Measurements from ENCODE around the gene RASAL3. TPM values are rescaled to one million over a fixed set of nuclear protein-coding genes. Genes with fewer than 3 reads are reported as not detected.

RASAL3 gene
- total and polyA plus RNA-seq, 11 donors, result 0.42 to 9.1 (median 0.99) TPM

- H3K4me1 ChIP-seq, result peaks cover 2 to 40% (median 24%) of the 10 kb centered on the region in 12 donors
- H3K27me3 ChIP-seq, result no peaks in the 10 kb centered on the region
- peak; percentile 68 to 81 (median 80) for DNase-seq
- ATAC-seq, result peak; percentile 4 to 32 (median 16)
- peak overlapping the region in 9 of 12 donors; percentile 2 to 64 (median 49) for H3K27ac ChIP-seq
- 45 to 56% (median 53%) methylated on average over 15 of the region's 15 CpGs for WGBS, 4 donors
- H3K4me3 ChIP-seq, result no peak overlapping the region
- intact Hi-C loops (cut with DNase I), result loop anchor here in 2 of 10 donors (10.0 kb wide), 1 partner anchor 133 kb away; no protein-coding TSS in a partner anchor
- H3K36me3 ChIP-seq, result peaks cover 0 to 48% (median 43%) of the 10 kb centered on the region in 9 donors
- TF ChIP-seq CTCF (IDR thresholded peaks at IDR 0.05) (no peak), POLR2A (IDR thresholded peaks at IDR 0.05) (no peak)
- H3K9me3 ChIP-seq, result no peaks in the 10 kb centered on the region
These were observed 42.6 kb downstream of the RASAL3 start for GRCh38 chr19:15421721-15422260.

GRCh38 chr19:15421136-15421695 is 43.1 kb downstream of the RASAL3 start:
- intact Hi-C loops (cut with DNase I), result loop anchor here in 2 of 10 donors (10.0 kb wide), 1 partner anchor 134 kb away; no protein-coding TSS in a partner anchor
- TF ChIP-seq POLR2A (IDR thresholded peaks at IDR 0.05) (no peak), CTCF (IDR thresholded peaks at IDR 0.05) (no peak)
- H3K4me3 ChIP-seq, result no peak overlapping the region
- peak overlapping the region in 7 of 12 donors; percentile 2 to 64 (median 28) for H3K27ac ChIP-seq
- no peaks in the 10 kb centered on the region for H3K9me3 ChIP-seq
- H3K27me3 ChIP-seq, result no peaks in the 10 kb centered on the region
- peaks cover 6 to 45% (median 29%) of the 10 kb centered on the region in 12 donors for H3K4me1 ChIP-seq
- H3K36me3 ChIP-seq, result peaks cover 0 to 48% (median 37%) of the 10 kb centered on the region in 9 donors
- no peak for ATAC-seq
- DNase-seq, result peak in 2 of 5 donors; percentile 13 to 14
- WGBS, 4 donors, result 71 to 73% (median 72%) methylated on average over 12 of the region's 12 CpGs

GRCh38 chr19:15419413-15420025 is 44.8 kb downstream of the RASAL3 start:
- Histone ChIP-seq H3K9me3 (no peaks in the 10 kb centered on the region), H3K36me3 (peaks cover 0 to 51% (median 28%) of the 10 kb centered on the region in 9 donors), H3K27ac (peak overlapping the region in 7 of 12 donors; percentile 35 to 93 (median 44)), H3K27me3 (no peaks in the 10 kb centered on the region), H3K4me1 (peaks cover 6 to 54% (median 36%) of the 10 kb centered on the region in 12 donors), H3K4me3 (peak overlapping the region in 11 of 12 donors; percentile 72 to 100 (median 94))
- 26 to 34% (median 28%) methylated on average over 16 of the region's 16 CpGs for WGBS, 4 donors
- ATAC-seq, result no peak
- no peak for TF ChIP-seq POLR2A (IDR thresholded peaks at IDR 0.05)
- peak in 1 of 12 donors; percentile 5 for TF ChIP-seq CTCF (IDR thresholded peaks at IDR 0.05)
- intact Hi-C loops (cut with DNase I), result loop anchor here in 7 of 10 donors (2.0 to 10.0 kb wide), 6 partner anchors 31 to 245 kb away; partner anchors contain the start of gene AKAP8 (in 2 of the 7)
- peak in 3 of 5 donors; percentile 3 to 22 (median 6) for DNase-seq

Data from heart left ventricle (tissue), 16 donors.